ENCODE data around the gene PLEKHM2. TPM values are rescaled to one million over a fixed set of nuclear protein-coding genes. Genes with fewer than 3 reads are reported as not detected.

Gene PLEKHM2
- total RNA-seq, 4 donors from 2014 or later, result 34.4 to 81.1 (median 50.0) TPM

DNA sequence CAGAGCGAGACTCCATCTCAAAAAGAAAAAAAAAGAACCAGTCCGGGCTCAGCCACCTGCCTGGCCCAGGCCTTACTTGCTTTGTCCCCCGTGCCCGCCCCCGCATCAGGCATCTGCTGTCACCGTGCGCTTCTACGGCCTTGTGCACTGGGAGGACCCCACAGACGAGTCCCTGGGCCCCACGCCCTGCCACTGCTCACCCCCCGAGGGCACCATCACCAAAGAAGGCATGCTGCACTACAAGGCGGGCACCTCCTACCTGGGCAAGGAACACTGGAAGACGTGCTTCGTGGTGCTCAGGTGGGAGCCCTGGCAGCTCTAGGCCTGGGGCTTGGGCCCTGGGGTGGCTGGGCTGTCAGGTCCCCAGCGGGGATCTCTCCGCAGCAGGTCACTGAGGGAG is 46.3 kb downstream of the PLEKHM2 start:
- TF ChIP-seq, protein P1, sequence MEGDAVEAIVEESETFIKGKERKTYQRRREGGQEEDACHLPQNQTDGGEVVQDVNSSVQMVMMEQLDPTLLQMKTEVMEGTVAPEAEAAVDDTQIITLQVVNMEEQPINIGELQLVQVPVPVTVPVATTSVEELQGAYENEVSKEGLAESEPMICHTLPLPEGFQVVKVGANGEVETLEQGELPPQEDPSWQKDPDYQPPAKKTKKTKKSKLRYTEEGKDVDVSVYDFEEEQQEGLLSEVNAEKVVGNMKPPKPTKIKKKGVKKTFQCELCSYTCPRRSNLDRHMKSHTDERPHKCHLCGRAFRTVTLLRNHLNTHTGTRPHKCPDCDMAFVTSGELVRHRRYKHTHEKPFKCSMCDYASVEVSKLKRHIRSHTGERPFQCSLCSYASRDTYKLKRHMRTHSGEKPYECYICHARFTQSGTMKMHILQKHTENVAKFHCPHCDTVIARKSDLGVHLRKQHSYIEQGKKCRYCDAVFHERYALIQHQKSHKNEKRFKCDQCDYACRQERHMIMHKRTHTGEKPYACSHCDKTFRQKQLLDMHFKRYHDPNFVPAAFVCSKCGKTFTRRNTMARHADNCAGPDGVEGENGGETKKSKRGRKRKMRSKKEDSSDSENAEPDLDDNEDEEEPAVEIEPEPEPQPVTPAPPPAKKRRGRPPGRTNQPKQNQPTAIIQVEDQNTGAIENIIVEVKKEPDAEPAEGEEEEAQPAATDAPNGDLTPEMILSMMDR (IDR thresholded peaks at IDR 0.05), result no peak
- no peak for ATAC-seq (ENCODE audit: low FRiP score)

DNA sequence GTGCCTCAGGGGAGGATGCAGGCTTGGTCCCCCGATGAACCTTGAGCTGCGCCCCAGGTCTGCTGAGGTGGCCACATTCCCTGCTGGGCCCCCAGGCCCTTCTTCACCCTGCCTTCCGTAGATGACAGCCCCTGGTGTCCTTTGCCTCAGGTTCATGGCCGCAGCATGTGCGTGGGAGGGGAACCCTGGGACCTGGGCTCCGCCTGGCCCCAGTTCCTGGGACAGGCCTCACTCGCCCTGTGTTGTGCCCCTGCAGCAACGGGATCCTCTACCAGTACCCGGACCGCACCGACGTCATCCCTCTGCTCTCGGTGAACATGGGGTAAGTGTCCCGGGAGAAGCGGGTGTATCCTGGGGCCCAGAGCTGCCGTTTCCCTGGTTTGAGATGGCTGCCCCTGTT is 46.8 kb downstream of the PLEKHM2 start:
- ATAC-seq (ENCODE audit: low FRiP score), result no peak
- TF ChIP-seq, protein P1 (IDR thresholded peaks at IDR 0.05), result no peak

More for the DNA sequence above, 46.3 kb downstream of the PLEKHM2 start:
- no peak for DNase-seq (ENCODE audit: low spot score)

DNA sequence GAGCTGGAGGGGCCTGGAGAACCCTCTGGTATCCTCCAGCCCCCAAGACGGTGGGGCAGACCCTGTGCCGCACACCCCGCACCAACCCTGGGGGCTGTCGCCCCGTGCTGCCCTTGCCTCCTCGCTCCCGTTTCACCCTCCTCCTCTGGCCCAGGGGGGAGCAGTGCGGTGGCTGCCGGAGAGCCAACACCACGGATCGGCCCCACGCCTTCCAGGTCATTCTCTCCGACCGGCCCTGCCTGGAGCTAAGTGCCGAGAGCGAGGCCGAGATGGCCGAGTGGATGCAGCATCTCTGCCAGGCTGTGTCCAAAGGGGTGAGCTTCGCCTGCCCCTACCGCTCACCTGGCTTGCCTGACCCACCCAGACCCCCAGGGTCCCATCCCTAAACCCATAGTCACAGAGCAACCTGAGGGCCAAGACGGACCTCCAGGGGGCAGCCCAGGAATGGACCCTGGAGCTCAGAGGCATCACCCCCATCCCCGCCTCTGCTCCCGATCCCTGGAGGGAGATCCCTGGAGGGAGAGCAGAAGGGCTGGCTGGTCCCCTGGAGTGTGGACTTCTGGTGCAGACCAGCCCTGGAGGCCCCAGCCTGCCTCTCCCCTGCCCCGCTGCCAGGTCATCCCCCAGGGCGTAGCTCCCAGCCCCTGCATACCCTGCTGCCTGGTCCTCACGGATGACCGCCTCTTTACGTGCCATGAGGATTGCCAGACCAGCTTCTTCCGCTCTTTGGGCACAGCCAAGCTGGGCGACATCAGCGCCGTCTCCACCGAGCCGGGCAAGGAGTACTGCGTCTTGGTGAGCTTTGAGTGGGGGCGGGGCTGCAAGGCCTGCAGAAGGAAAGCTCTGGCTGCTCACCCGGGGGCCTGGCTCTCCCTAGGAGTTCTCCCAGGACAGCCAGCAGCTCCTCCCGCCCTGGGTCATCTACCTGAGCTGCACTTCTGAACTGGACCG is 47.9 kb downstream of the PLEKHM2 start:
- TF ChIP-seq, protein P1 (IDR thresholded peaks at IDR 0.05), result no peak
- DNase-seq (ENCODE audit: low spot score) (no peak), ATAC-seq (ENCODE audit: low FRiP score) (no peak)

More for the DNA sequence above, 46.8 kb downstream of the PLEKHM2 start:
- DNase-seq (ENCODE audit: low spot score), result no peak

DNA sequence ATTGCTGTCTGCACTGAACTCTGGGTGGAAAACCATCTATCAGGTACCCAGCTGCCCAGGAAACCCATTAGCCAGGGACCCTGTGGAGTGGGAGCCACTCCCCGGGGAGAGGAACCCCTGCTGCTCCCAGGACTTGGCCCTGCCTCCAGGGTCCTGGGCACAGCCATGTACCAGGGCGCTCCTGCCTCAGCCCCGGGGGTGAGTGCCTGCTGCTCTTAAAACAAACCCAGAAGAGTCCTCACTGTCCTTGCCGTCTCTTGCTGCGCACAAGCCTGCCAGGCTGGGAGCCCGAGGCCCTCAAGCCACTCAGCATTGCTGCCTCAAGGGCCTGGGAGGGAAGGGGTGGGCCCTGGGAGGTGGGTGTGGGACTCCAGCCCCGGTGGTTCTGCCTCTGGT is 48.6 kb downstream of the PLEKHM2 start:
- no peak for ATAC-seq (ENCODE audit: low FRiP score)
- TF ChIP-seq, protein P1 (IDR thresholded peaks at IDR 0.05), result no peak

DNA sequence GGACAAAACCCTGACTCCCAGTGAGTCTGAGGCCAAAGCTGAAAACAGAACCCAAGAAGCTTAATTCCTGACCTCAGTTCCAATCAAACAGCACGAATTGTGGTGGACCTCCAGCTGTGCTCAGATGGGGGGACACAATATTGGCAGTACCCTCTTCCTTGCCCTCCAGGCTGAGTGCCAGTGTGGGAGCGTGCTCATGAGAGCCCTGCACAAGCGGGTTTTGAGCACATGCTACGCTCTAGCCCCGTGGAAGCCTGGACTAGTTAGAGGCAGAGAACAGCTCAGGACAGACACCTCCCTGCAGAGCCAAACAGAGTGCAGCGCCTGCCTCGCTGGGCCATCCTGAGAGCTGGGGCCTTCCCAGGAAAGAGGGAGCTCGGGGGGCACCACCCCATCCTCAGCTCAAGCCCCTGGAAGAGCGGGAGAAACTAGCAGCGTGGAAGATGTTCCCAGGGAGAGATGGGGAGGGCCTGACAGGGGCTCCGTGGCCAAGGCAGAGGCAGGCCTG is 49.2 kb downstream of the PLEKHM2 start:
- ATAC-seq (ENCODE audit: low FRiP score), result no peak
- no peak for DNase-seq (ENCODE audit: low spot score)
- TF ChIP-seq, protein P1 (IDR thresholded peaks at IDR 0.05), result no peak

More for the DNA sequence above, 48.6 kb downstream of the PLEKHM2 start:
- DNase-seq (ENCODE audit: low spot score), result no peak

DNA sequence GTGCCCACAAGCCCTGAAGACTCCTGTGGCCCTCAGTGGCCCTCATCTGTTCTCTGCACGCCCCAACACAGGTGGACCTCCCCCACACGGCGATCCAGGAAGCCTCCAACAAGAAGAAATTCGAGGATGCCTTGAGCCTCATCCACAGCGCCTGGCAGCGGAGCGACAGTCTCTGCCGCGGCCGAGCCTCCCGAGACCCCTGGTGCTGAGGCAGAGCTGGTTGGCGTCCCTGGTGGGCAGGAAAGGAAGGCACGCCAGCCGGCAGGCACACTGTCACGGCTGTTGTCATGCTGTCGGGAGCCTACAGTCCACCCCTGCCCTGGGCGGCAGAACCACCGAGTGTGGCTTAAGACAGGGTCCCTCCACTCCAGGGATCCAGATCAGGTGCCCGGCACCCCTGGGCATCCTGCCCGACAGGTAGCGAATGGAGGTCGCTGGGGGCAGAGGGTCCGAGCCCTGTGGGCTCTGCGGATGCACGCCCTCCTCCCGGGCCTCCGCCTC is 49.7 kb downstream of the PLEKHM2 start:
- DNase-seq (ENCODE audit: low spot score) (no peak), ATAC-seq (ENCODE audit: low FRiP score) (no peak)
- TF ChIP-seq, protein P1 (IDR thresholded peaks at IDR 0.05), result no peak
